ENCODE measurements around the gene SYNE3. TPM values are rescaled to one million over a fixed set of nuclear protein-coding genes. Genes with fewer than 3 reads are reported as not detected.
A peak's percentile ranks its signal among the peaks of the same experiment; 100 is the strongest.

Gene SYNE3
- total and polyA plus RNA-seq, 10 donors, result 1.4 to 34.5 (median 27.5) TPM

DNA sequence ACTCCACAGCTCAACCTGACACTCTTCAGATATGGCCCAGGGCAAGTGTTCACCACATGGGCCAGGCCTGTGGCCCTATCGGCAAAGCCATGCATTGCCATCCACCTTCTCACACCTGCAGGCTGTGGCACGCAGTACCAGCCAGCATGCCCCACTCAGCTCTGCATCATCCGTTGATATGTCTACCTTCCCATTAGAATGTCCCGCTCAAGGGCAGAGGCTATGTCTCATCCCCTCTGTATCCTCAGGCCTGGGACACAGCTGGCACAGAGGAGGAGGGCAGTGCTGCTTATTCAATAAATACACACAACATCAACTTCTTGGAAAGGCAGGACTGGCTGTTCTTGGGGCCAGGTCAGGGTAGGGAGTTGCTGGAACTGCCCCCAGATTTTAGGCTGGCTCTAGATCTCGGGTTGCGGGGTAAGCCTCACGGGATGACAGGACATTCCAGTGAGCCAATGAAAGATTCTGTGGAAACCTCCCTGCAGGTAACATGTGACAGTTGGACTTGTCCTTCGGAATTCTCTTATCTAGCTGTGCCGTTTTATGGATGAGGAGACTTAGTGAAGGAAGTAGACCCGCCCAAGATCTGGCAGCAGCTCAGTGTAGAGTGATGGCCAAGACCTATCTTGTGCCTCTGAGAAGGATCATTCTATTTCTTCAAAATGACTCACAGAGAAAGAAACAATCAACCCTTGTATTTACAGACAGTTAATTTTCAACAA lies 25.6 kb downstream of the SYNE3 start:
- H3K9me3 ChIP-seq, result no peaks in the 10 kb centered on the region
- no peak overlapping the region for H3K4me3 ChIP-seq
- peaks cover 0 to 12% (median 0%) of the 10 kb centered on the region in 6 donors for H3K36me3 ChIP-seq
- TF ChIP-seq POLR2AphosphoS5 (IDR thresholded peaks at IDR 0.05), result no peak
- TF ChIP-seq, protein P1, sequence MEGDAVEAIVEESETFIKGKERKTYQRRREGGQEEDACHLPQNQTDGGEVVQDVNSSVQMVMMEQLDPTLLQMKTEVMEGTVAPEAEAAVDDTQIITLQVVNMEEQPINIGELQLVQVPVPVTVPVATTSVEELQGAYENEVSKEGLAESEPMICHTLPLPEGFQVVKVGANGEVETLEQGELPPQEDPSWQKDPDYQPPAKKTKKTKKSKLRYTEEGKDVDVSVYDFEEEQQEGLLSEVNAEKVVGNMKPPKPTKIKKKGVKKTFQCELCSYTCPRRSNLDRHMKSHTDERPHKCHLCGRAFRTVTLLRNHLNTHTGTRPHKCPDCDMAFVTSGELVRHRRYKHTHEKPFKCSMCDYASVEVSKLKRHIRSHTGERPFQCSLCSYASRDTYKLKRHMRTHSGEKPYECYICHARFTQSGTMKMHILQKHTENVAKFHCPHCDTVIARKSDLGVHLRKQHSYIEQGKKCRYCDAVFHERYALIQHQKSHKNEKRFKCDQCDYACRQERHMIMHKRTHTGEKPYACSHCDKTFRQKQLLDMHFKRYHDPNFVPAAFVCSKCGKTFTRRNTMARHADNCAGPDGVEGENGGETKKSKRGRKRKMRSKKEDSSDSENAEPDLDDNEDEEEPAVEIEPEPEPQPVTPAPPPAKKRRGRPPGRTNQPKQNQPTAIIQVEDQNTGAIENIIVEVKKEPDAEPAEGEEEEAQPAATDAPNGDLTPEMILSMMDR (IDR thresholded peaks at IDR 0.05 in 8 of 11, conservative IDR thresholded peaks at IDR 0.05 in 3 of 11), result no peak
- no peak for TF ChIP-seq POLR2A (IDR thresholded peaks at IDR 0.05)
- intact Hi-C loops (cut with DNase I; ENCODE audit: low total_unique reads), result no loop called here
- peak overlapping the region in 2 of 8 donors; percentile 49 to 58 for H3K27ac ChIP-seq
- 88 to 99% (median 91%) methylated on average over 9 to 10 of the region's 10 CpGs for WGBS, 5 donors
- no peaks in the 10 kb centered on the region for H3K27me3 ChIP-seq (replicated peaks in 1 of 7)
- no peak for DNase-seq
- peaks cover 35 to 85% (median 61%) of the 10 kb centered on the region in 6 donors for H3K4me1 ChIP-seq

DNA sequence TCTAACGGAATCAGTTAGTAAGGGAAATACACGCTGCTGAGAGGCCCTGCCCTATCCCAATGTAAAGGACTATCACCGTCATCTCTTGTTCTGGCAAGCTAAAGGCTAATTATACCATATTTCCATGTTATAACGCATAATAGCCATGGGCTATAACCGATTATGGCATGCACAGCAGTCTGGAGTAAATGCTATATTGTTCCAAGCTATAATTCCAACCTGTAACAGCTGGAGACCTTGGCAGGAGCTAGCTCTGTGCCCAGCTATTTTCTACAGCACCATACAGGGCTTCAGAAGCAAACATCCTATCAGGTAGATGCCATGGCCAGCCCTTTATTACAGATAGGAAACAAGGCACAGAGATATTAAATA lies 26.3 kb downstream of the SYNE3 start:
- intact Hi-C loops (cut with DNase I; ENCODE audit: low total_unique reads), result no loop called here
- H3K36me3 ChIP-seq, result peaks cover 0 to 12% (median 0%) of the 10 kb centered on the region in 6 donors
- H3K4me1 ChIP-seq, result peaks cover 27 to 85% (median 55%) of the 10 kb centered on the region in 6 donors
- H3K27ac ChIP-seq, result peak overlapping the region in 5 of 8 donors; percentile 1 to 58 (median 32)
- H3K27me3 ChIP-seq (replicated peaks in 1 of 7), result no peaks in the 10 kb centered on the region
- 76 to 92% (median 83%) methylated on average over 5 of the region's 5 CpGs for WGBS, 5 donors
- TF ChIP-seq POLR2AphosphoS5 (IDR thresholded peaks at IDR 0.05) (no peak), POLR2A (IDR thresholded peaks at IDR 0.05) (no peak)
- TF ChIP-seq, protein P1 (IDR thresholded peaks at IDR 0.05 in 8 of 11, conservative IDR thresholded peaks at IDR 0.05 in 3 of 11), result no peak
- no peaks in the 10 kb centered on the region for H3K9me3 ChIP-seq
- no peak overlapping the region for H3K4me3 ChIP-seq
- DNase-seq, result no peak

DNA sequence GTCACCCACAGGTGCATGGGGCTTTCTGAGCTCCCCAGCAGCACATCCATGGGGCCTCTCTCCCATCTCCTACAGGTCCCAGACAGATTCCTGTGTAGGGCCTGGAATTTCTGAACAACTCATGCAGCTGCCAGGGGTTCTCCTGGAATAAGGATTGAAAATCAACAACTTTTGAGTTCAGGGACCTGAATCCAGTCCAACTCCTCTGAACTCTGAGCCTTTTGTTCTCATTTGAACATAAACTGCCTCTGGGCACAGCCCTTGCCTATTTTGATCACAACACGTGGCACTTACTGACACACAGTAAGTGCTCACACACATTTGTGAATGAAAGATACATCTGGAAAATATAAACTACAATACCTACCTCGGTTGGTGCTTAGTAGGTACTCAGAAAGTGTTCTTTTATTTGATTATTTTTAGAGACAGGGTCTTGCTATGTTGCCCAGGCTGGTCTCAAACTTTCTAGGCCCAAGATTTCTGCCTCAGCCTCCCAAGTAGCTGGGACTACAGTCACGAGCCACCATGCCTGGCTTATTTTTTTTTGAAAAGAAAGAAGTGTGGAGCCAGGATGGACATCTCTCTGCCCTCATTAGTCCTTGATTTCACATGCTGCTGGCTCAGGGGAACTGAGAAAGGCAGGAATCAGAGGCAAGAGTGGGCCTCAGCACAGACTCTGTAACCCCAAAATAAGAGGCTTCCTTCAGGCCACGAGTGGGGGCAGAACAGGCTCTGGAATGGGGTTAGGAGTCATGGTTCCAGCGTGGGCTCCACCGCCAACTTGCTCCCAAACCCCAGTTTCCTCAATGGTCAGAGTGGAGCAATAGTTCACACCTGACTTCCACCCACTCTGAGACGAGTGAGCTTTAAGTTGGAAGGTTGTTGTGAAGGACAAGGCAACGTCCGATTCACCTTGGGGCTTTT lies 27.0 kb downstream of the SYNE3 start:
- TF ChIP-seq, protein P1 (IDR thresholded peaks at IDR 0.05 in 8 of 11, conservative IDR thresholded peaks at IDR 0.05 in 3 of 11), result no peak
- TF ChIP-seq POLR2AphosphoS5 (IDR thresholded peaks at IDR 0.05), result no peak
- no peak for TF ChIP-seq POLR2A (IDR thresholded peaks at IDR 0.05)
- DNase-seq, result no peak
- H3K27ac ChIP-seq, result peak overlapping the region in 5 of 8 donors; percentile 1 to 58 (median 32)

More for the DNA sequence above, 27.0 kb downstream of the SYNE3 start:
- H3K9me3 ChIP-seq, result no peaks in the 10 kb centered on the region
- no peaks in the 10 kb centered on the region for H3K27me3 ChIP-seq (replicated peaks in 1 of 7)
- 62 to 79% (median 70%) methylated on average over 9 of the region's 9 CpGs for WGBS, 5 donors
- H3K4me3 ChIP-seq, result no peak overlapping the region
- peaks cover 21 to 85% (median 52%) of the 10 kb centered on the region in 6 donors for H3K4me1 ChIP-seq
- peaks cover 0 to 17% (median 0%) of the 10 kb centered on the region in 6 donors for H3K36me3 ChIP-seq
- intact Hi-C loops (cut with DNase I; ENCODE audit: low total_unique reads), result no loop called here

Measured in spleen (tissue), 11 donors.